IMR-90 (cell line): ENCODE measurements around the gene ZNF221. TPM values are rescaled to one million over a fixed set of nuclear protein-coding genes. Genes with fewer than 3 reads are reported as not detected.

Experiments
- ATAC-seq: fragments of 200-7000 bp; cut with Tn5 transposase; 2 replicates; pipeline ENCODE4 v1.9.1; 2020; ENCODE audit warnings: low read depth, mild to moderate bottlenecking, moderate library complexity
- BruUV-seq: library from RNA; stranded (reverse); fragments of 400-500 nt; replicated peaks from 2 replicates; lab custom pipeline; 2021; lab: Mats Ljungman, UMichigan
- CTCF ChIA-PET: fragments of 300-600 bp; formaldehyde crosslinking; extraction: SDS; loops from one replicate; lab custom pipeline; 2021; ENCODE audit warnings: antibody characterized with exemption; lab: Yijun Ruan, JAX
- POLR2A ChIA-PET: fragments of 300-600 bp; sonication (Branson Sonifier 250); formaldehyde crosslinking; loops from one replicate; lab custom pipeline; 2022; ENCODE audit warnings: antibody characterized with exemption; ENCODE audit not compliant: unreplicated experiment; lab: Charles Lee
- DNase-seq: peaks from one replicate; pipeline ENCODE4 v3.0.0; 2013
- H2AFZ ChIP-seq: replicated peaks from 2 replicates; pipeline ENCODE3; 2013; ENCODE audit warnings: low read length, mild to moderate bottlenecking; ENCODE audit not compliant: poor library complexity
- H2AK5ac ChIP-seq: 2 replicates; pipeline ENCODE4 v1.6.1; 2013; ENCODE audit warnings: low read depth, low read length, inconsistent platforms
- H2AK9ac ChIP-seq: replicated peaks from 2 replicates; pipeline ENCODE3; 2013; ENCODE audit warnings: mild to moderate bottlenecking, low read depth, low read length, moderate library complexity; ENCODE audit not compliant: poor library complexity
- H2BK120ac ChIP-seq: 2 replicates; pipeline ENCODE4 v1.6.1; 2013; ENCODE audit warnings: low read depth, low read length, inconsistent platforms
- H2BK15ac ChIP-seq: 3 replicates; pipeline ENCODE4 v1.6.1; 2013; ENCODE audit warnings: low read depth, low read length, inconsistent platforms
- H2BK20ac ChIP-seq: 2 replicates; pipeline ENCODE4 v1.6.1; 2013; ENCODE audit warnings: low read depth, mild to moderate bottlenecking, inconsistent platforms, low read length, moderate library complexity
- H2BK5ac ChIP-seq: 2 replicates; pipeline ENCODE4 v1.6.1; 2013; ENCODE audit warnings: mild to moderate bottlenecking, low read depth, low read length, inconsistent platforms; ENCODE audit not compliant: poor library complexity, severe bottlenecking
- H3K14ac ChIP-seq: replicated peaks from 2 replicates; pipeline ENCODE4 v1.6.1; 2013; ENCODE audit warnings: low read depth, low read length, inconsistent platforms
- H3K18ac ChIP-seq: 2 replicates; pipeline ENCODE4 v1.6.1; 2013; ENCODE audit warnings: low read depth, low read length, control low read depth
- H3K23ac ChIP-seq: 2 replicates; pipeline ENCODE4 v1.6.1; 2013; ENCODE audit warnings: low read depth, low read length, inconsistent platforms
- H3K27ac ChIP-seq: 2 replicates; pipeline ENCODE4 v1.5.1; 2013; ENCODE audit warnings: mild to moderate bottlenecking, control low read depth, low read length; ENCODE audit not compliant: insufficient read depth
- H3K27me3 ChIP-seq: 2 replicates; pipeline ENCODE4 v1.6.1; 2013; ENCODE audit warnings: low read length; ENCODE audit not compliant: control insufficient read depth, insufficient read depth
- H3K36me3 ChIP-seq: 2 replicates; pipeline ENCODE4 v1.6.1; 2013; ENCODE audit warnings: low read length, mixed read lengths; ENCODE audit not compliant: control insufficient read depth, insufficient read depth
- H3K4ac ChIP-seq: 2 replicates; pipeline ENCODE4 v1.6.1; 2013; ENCODE audit warnings: low read depth, low read length, inconsistent platforms
- H3K4me1 ChIP-seq: 2 replicates; pipeline ENCODE4 v1.6.1; 2013; ENCODE audit warnings: low read length, mixed read lengths; ENCODE audit not compliant: control insufficient read depth, insufficient read depth
- H3K4me2 ChIP-seq: 2 replicates; pipeline ENCODE4 v1.6.1; 2013; ENCODE audit warnings: low read depth, mild to moderate bottlenecking, control low read depth, low read length, moderate library complexity
- H3K4me3 ChIP-seq: 2 replicates; pipeline ENCODE4 v1.5.1; 2013; ENCODE audit warnings: low read depth, mild to moderate bottlenecking, control low read depth, low read length, moderate library complexity; ENCODE audit not compliant: insufficient read depth
- H3K56ac ChIP-seq: 2 replicates; pipeline ENCODE4 v1.6.1; 2013; ENCODE audit warnings: low read length, inconsistent platforms; ENCODE audit not compliant: insufficient read depth; ENCODE audit errors: extremely low read depth
- H3K79me1 ChIP-seq, 2 experiments: 2 replicates each; pipeline ENCODE4 v1.6.1; 2013; ENCODE audit warnings: low read length in 2 of 2, inconsistent platforms in 1 of 2, low read depth in 1 of 2
- H3K9ac ChIP-seq: 2 replicates; pipeline ENCODE4 v1.6.1; 2013; ENCODE audit warnings: low read depth, low read length, control low read depth
- H3K9me1 ChIP-seq: 2 replicates; pipeline ENCODE4 v1.6.1; 2013; ENCODE audit warnings: low read length, inconsistent platforms; ENCODE audit not compliant: insufficient read depth
- H3K9me3 ChIP-seq: 2 replicates; pipeline ENCODE4 v1.6.1; 2013; ENCODE audit warnings: low read length; ENCODE audit not compliant: control insufficient read depth, insufficient read depth
- H4K20me1 ChIP-seq: 2 replicates; pipeline ENCODE4 v1.6.1; 2013; ENCODE audit warnings: low read length, inconsistent platforms; ENCODE audit not compliant: insufficient read depth
- H4K5ac ChIP-seq: 2 replicates; pipeline ENCODE4 v1.6.1; 2013; ENCODE audit warnings: mild to moderate bottlenecking, low read depth, low read length, control low read depth
- H4K8ac ChIP-seq, 2 experiments: 2 replicates each; pipeline ENCODE4 v1.6.1; 2013; ENCODE audit warnings: low read depth in 2 of 2, low read length in 2 of 2, control low read depth in 1 of 2, inconsistent platforms in 1 of 2
- H4K91ac ChIP-seq: 2 replicates; pipeline ENCODE4 v1.6.1; 2013; ENCODE audit warnings: low read depth, low read length, inconsistent platforms; ENCODE audit not compliant: insufficient read depth
- CEBPB ChIP-seq: IDR thresholded peaks from 2 replicates; pipeline ENCODE4 v1.6.1; 2012; ENCODE audit warnings: low read depth, low read length, improper control_type of control experiment
- CTCF ChIP-seq: conservative IDR thresholded peaks from 2 replicates; pipeline ENCODE4 v1.5.1; 2012; ENCODE audit warnings: mild to moderate bottlenecking, low read depth, low read length, improper control_type of control experiment
- RFX5 ChIP-seq: IDR thresholded peaks from 2 replicates; pipeline ENCODE4 v1.8.0; 2012; ENCODE audit warnings: low read depth, mild to moderate bottlenecking, low read length, moderate library complexity
- whole genome bisulfite sequencing, 2 experiments: methylation state at CpG; one replicate each; pipeline versions ENCODE4 v1.1.5 to v1.1.7; 2013; ENCODE audit warnings: missing lambda C conversion rate in 2 of 2; ENCODE audit not compliant: insufficient read length in 1 of 2; ENCODE audit errors: extremely low coverage in 2 of 2; 5-methylcytosine and 5-hydroxymethylcytosine counted together
- dilution Hi-C: fragments of 300-500 bp; cut with HindIII; formaldehyde crosslinking; loops from one replicate; pipeline ENCODE4 v1.14.3; 2018; ENCODE audit warnings: low sequenced_read_pairs; ENCODE audit not compliant: unreplicated experiment
- in situ Hi-C: fragments of 300-500 bp; cut with MboI; formaldehyde crosslinking; loops from 3 replicates; pipeline ENCODE4 v1.14.3; 2019; ENCODE audit warnings: low sequenced_read_pairs, inconsistent platforms, mixed read lengths
- intact Hi-C: fragments of 100-400 bp; cut with micrococcal nuclease; formaldehyde crosslinking; loops from 2 replicates; pipeline ENCODE4 v1.10.0; 2022
- polyA plus RNA-seq, 3 experiments: library from polyadenylated mRNA; depleted of rRNA; stranded (reverse); fragments of >200 nt; gene quantifications; 2 replicates each; pipeline ENCODE4 v1.2.3, GENCODE V29; 2012; ENCODE audit warnings: low replicate concordance in 1 of 3
- total RNA-seq: library from RNA; depleted of rRNA; stranded (reverse); fragments of >200 nt; gene quantifications from 2 replicates; pipeline ENCODE4 v1.2.3, GENCODE V29; 2012

ZNF221 gene
- total and polyA plus RNA-seq, 2 of the 4 experiments (the other 2 are of a cell fraction): 1.0 to 10.6 TPM

GRCh38 chr19:44005973-44006372 is 54.9 kb downstream of the ZNF221 start:
- H2AK9ac ChIP-seq: no peak overlapping the region
- no TSS peak for BruUV-seq
- in situ Hi-C loops: no loop called here

More at GRCh38 chr19:44005973-44006372, 54.9 kb downstream of the ZNF221 start:
- no CpG with 5 or more reads among the region's 1 CpG for WGBS, 2 experiments
- Histone ChIP-seq H2BK120ac (no peak overlapping the region), H4K91ac (no peak overlapping the region), H4K8ac (no peak overlapping the region), H3K4me1 (peaks cover 2% of the 10 kb centered on the region; the same call in 1 of the 2 replicates), H3K18ac (no peak overlapping the region), H2BK15ac (no peak overlapping the region), H3K9me1 (no peaks in the 10 kb centered on the region), H4K5ac (no peak overlapping the region), H2BK5ac (no peak overlapping the region), H3K79me1 (peaks cover 7 to 19% of the 10 kb centered on the region in 2 experiments), H3K9ac (no peak overlapping the region), H3K9me3 (peaks cover 25% of the 10 kb centered on the region), H3K14ac (no peak overlapping the region), H3K23ac (no peak overlapping the region), H3K36me3 (peaks cover 34% of the 10 kb centered on the region), H2AFZ (no peak overlapping the region), H4K20me1 (no peaks in the 10 kb centered on the region), H3K4ac (no peak overlapping the region), H3K4me2 (no peak overlapping the region), H3K4me3 (no peak overlapping the region), H2AK5ac (no peak overlapping the region), H3K27me3 (no peaks in the 10 kb centered on the region), H3K56ac (no peak overlapping the region), H3K27ac (no peak overlapping the region), H2BK20ac (no peak overlapping the region)
- ATAC-seq: no peak
- TF ChIP-seq CEBPB (peak; percentile 78), CTCF (no peak), RFX5 (no peak)
- ChIA-PET POLR2A (no interaction called here), CTCF (no interaction called here)
- dilution Hi-C loops (no loop called here), intact Hi-C loops (no loop called here)
- DNase-seq: peak; percentile 23
